CD4-positive, alpha-beta T cell (primary cell): ENCODE measurements around the gene MDM2. TPM values are rescaled to one million over a fixed set of nuclear protein-coding genes. Genes with fewer than 3 reads are reported as not detected.

Experiments used
- ATAC-seq: fragments of 200-7000 bp; cut with Tn5 transposase; one replicate; pipeline ENCODE4 v1.10.0; 2022; ENCODE audit warnings: mild to moderate bottlenecking; ENCODE audit not compliant: poor library complexity
- CTCF ChIA-PET: fragments of 350-600 bp; sonication (Branson Sonifier 250); formaldehyde crosslinking; loops from one replicate; lab custom pipeline; 2021; ENCODE audit warnings: antibody characterized with exemption, inconsistent platforms; lab: Charles Lee
- POLR2A ChIA-PET: fragments of 350-600 bp; sonication (Branson Sonifier 250); formaldehyde crosslinking; loops from one replicate; lab custom pipeline; 2021; ENCODE audit warnings: antibody characterized with exemption, inconsistent platforms; lab: Charles Lee
- DNase-seq, 14 experiments: peaks; one replicate each; pipeline ENCODE4 v3.0.0-alpha.2; 2013 to 2020; ENCODE audit warnings: mixed read lengths in 2 of 14
- H3K27ac ChIP-seq, 2 donors: one replicate each; pipeline versions ENCODE4 v1.5.1 to v1.7.0; 2013; ENCODE audit warnings: low read length in 2 of 2, low read depth in 1 of 2, mild to moderate bottlenecking in 1 of 2
- H3K27me3 ChIP-seq, 2 experiments: 1 replicate in 1 of 2; 2 replicates in 1 of 2; pipeline versions ENCODE4 v1.6.1 to v1.7.0; 2013; ENCODE audit warnings: low read length in 2 of 2, control low read depth in 1 of 2, mild to moderate bottlenecking in 1 of 2, moderate library complexity in 1 of 2; ENCODE audit not compliant: insufficient read depth in 2 of 2, control insufficient read depth in 1 of 2
- H3K36me3 ChIP-seq: one replicate; pipeline ENCODE4 v1.6.1; 2013; ENCODE audit warnings: low read length, control low read depth; ENCODE audit not compliant: insufficient read depth
- H3K4me1 ChIP-seq: one replicate; pipeline ENCODE4 v1.6.1; 2013; ENCODE audit warnings: low read length, control low read depth; ENCODE audit not compliant: insufficient read depth
- H3K4me3 ChIP-seq: one replicate; pipeline ENCODE4 v1.5.1; 2013; ENCODE audit warnings: mild to moderate bottlenecking, low read length, moderate library complexity
- H3K9me3 ChIP-seq, 2 experiments: 1 replicate in 1 of 2; 2 replicates in 1 of 2; pipeline versions ENCODE4 v1.6.1 to v1.7.0; 2013; ENCODE audit warnings: low read length in 2 of 2, mild to moderate bottlenecking in 2 of 2, control low read depth in 1 of 2, moderate library complexity in 1 of 2; ENCODE audit not compliant: control insufficient read depth in 1 of 2, insufficient read depth in 1 of 2
- H3K27ac Mint-ChIP-seq: one replicate; pipeline ENCODE4 v1.8.0; 2020; ENCODE audit warnings: mixed read lengths
- H3K27me3 Mint-ChIP-seq: one replicate; pipeline ENCODE4 v1.8.0; 2021; ENCODE audit warnings: mixed read lengths
- H3K36me3 Mint-ChIP-seq: one replicate; pipeline ENCODE4 v1.8.0; 2021; ENCODE audit warnings: low read depth, mixed read lengths
- H3K4me1 Mint-ChIP-seq: one replicate; pipeline ENCODE4 v1.8.0; 2021; ENCODE audit warnings: low read depth, mixed read lengths
- H3K4me3 Mint-ChIP-seq: one replicate; pipeline ENCODE4 v1.8.0; 2020; ENCODE audit warnings: mild to moderate bottlenecking, mixed read lengths
- H3K9me3 Mint-ChIP-seq: one replicate; pipeline ENCODE4 v1.8.0; 2020; ENCODE audit warnings: mixed read lengths
- CTCF ChIP-seq: fragments of 200-600 bp; IDR thresholded peaks from one replicate; pipeline ENCODE4 v1.8.0; 2022; ENCODE audit warnings: antibody characterized with exemption, mild to moderate bottlenecking
- intact Hi-C, 2 experiments: fragments of 100-400 bp; cut with DNase I in 1 of 2; cut with micrococcal nuclease in 1 of 2; formaldehyde crosslinking; loops; one replicate each; pipeline versions ENCODE4 v1.15.1 to v1.9.0; 2023 to 2025; cut with DNase I, micrococcal nuclease
- total RNA-seq, 174 experiments: library from RNA in 2 of 174; stranded (reverse) in 2 of 174; gene quantifications; one replicate each; pipeline ENCODE4 v1.2.3 and lab custom pipeline; 2021 to 2026

Gene MDM2
- total RNA-seq, 2 experiments from 2014 or later: 90.8 TPM

- Histone ChIP-seq H3K27me3 (no peaks in the 10 kb centered on the region), H3K9me3 (no peaks in the 10 kb centered on the region), H3K36me3 (no peaks in the 10 kb centered on the region), H3K27ac (no peak overlapping the region), H3K4me3 (no peak overlapping the region), H3K4me1 (peaks cover 5% of the 10 kb centered on the region)
- no peak for TF ChIP-seq CTCF
- ATAC-seq: no peak
- Mint-ChIP-seq H3K4me1 (peaks cover 11% of the 10 kb centered on the region), H3K4me3 (no peak overlapping the region), H3K36me3 (no peaks in the 10 kb centered on the region), H3K9me3 (peaks cover 3% of the 10 kb centered on the region), H3K27me3 (no peaks in the 10 kb centered on the region), H3K27ac (no peak overlapping the region)
- CTCF ChIA-PET: no interaction called here
- intact Hi-C loops: no loop called here
- DNase-seq: no peak
- POLR2A ChIA-PET: no interaction called here
Measured at GRCh38 chr12:68886636-68887572, 78.9 kb downstream of the MDM2 start.

- Mint-ChIP-seq H3K27ac (no peak overlapping the region), H3K36me3 (no peaks in the 10 kb centered on the region), H3K4me3 (no peak overlapping the region), H3K4me1 (peaks cover 16% of the 10 kb centered on the region), H3K9me3 (no peaks in the 10 kb centered on the region), H3K27me3 (no peaks in the 10 kb centered on the region)
- Histone ChIP-seq H3K9me3 (no peaks in the 10 kb centered on the region), H3K4me3 (no peak overlapping the region), H3K4me1 (peaks cover 10% of the 10 kb centered on the region), H3K36me3 (no peaks in the 10 kb centered on the region), H3K27ac (no peak overlapping the region), H3K27me3 (no peaks in the 10 kb centered on the region)
- POLR2A ChIA-PET: no interaction called here
- intact Hi-C loops: no loop called here
- TF ChIP-seq CTCF: no peak
- no peak for ATAC-seq
- DNase-seq: no peak
- CTCF ChIA-PET: no interaction called here
Measured at GRCh38 chr12:68887641-68888040, 79.7 kb downstream of the MDM2 start.

GRCh38 chr12:68888243-68888642 is 80.3 kb downstream of the MDM2 start:
- POLR2A ChIA-PET: no interaction called here
- Mint-ChIP-seq H3K27ac (no peak overlapping the region), H3K27me3 (no peaks in the 10 kb centered on the region), H3K36me3 (no peaks in the 10 kb centered on the region), H3K4me1 (peaks cover 16% of the 10 kb centered on the region), H3K9me3 (no peaks in the 10 kb centered on the region), H3K4me3 (no peak overlapping the region)
- peaks cover 10% of the 10 kb centered on the region for H3K4me1 ChIP-seq
- no peak overlapping the region for H3K27ac ChIP-seq
- H3K27me3 ChIP-seq: no peaks in the 10 kb centered on the region
- intact Hi-C loops: no loop called here
- TF ChIP-seq CTCF: no peak
- CTCF ChIA-PET: no interaction called here
- ATAC-seq: no peak
- no peak overlapping the region for H3K4me3 ChIP-seq
- no peak for DNase-seq
- H3K36me3 ChIP-seq: no peaks in the 10 kb centered on the region
- H3K9me3 ChIP-seq: no peaks in the 10 kb centered on the region
